GM18867 (cell line): Measurements from ENCODE around the gene PIGR.

ENCODE experiments used
- ATAC-seq: cut with Tn5 transposase; IDR thresholded peaks from one replicate; pipeline ENCODE4 v1.9.1; 2021; ENCODE audit warnings: mild to moderate bottlenecking, moderate library complexity; ENCODE audit not compliant: unreplicated experiment

The PIGR gene

GRCh38 chr1:206911064-206911663 lies 35.1 kb downstream of the PIGR start:
- peak; percentile 38 for ATAC-seq

- no peak for ATAC-seq
These were observed 36.4 kb downstream of the PIGR start for GRCh38 chr1:206909883-206910318.

- ATAC-seq = no peak
These were observed 36.9 kb downstream of the PIGR start for GRCh38 chr1:206909161-206909882.

- ATAC-seq = no peak
These were observed 38.2 kb downstream of the PIGR start for GRCh38 chr1:206908038-206908437.

DNA sequence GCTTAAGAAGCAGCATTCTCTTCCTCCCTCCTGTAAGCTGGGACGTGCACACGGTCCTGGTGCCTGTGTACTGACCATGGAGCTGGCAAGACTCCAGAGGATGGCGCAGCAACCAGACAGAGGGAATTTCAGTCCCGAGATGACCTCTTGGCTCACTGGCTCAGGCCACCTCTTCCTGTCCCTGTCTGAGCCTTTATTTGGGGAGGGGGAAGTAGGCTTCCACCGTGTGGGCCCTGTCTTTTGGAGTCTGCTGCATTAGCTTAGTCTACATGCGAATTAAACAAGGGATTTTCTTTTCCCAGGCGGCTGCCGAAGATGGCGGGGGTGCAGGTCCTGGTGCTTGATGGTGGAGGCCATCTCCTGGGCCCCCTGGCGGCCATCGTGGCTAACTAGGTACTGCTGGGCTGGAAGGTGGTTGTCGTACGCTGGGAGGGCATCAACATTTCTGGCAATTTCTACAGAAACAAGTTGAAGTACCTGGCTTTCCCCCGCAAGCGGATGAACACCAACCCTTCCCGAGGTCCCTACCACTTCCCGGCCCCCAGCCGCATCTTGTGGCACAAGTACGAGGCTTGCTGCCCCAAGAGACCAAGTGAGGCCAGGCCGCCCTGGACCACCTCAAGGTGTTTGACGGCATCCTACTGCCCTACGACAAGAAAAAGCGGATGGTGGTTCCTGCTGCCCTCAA lies 38.8 kb downstream of the PIGR start:
- no peak for ATAC-seq

- ATAC-seq = no peak
These were observed 40.7 kb downstream of the PIGR start for GRCh38 chr1:206905295-206906164.

GRCh38 chr1:206904423-206905142 lies 41.7 kb downstream of the PIGR start:
- no peak for ATAC-seq

DNA sequence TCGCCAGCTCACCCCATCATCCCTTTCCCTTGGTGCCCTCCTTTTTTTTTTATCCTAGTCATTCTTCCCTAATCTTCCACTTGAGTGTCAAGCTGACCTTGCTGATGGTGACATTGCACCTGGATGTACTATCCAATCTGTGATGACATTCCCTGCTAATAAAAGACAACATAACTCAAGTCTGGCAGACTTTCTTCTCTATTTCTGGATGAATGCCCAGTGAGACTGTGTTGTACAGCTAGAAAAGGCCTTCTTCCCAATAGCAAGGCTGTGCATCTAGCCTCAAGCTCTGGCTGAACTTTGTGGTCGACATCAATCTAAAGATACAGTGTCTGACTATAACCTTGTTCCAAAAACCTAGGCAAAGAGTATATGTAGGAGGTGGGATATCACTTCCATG lies 42.6 kb downstream of the PIGR start:
- ATAC-seq = no peak

GRCh38 chr1:206902702-206903101 lies 43.6 kb downstream of the PIGR start:
- no peak for ATAC-seq

GRCh38 chr1:206901944-206902343 lies 44.3 kb downstream of the PIGR start:
- no peak for ATAC-seq

DNA sequence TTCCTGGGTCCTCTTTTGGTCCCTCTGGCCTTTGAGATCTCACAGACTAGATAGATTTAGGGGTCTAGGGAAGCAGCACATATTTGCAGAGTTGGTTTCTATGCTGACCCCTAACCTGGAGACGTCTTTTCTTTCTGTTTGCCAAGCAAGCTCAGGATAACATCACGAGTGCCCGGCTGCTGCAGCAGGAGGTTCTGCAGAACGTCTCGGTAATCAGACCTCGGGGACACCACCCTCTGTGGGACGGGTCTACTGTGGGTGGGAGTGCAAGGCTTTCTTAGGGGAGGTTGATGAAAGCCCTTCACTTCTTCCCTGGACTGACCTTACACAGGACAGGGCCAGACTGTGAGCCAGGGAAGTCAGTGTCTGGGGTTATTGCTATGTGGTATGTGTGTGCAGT lies 46.1 kb downstream of the PIGR start:
- ATAC-seq = no peak

GRCh38 chr1:206899717-206900116 lies 46.5 kb downstream of the PIGR start:
- no peak for ATAC-seq

- ATAC-seq = no peak
These were observed 47.3 kb downstream of the PIGR start for GRCh38 chr1:206898915-206899431.

GRCh38 chr1:206898089-206898914 lies 48.0 kb downstream of the PIGR start:
- ATAC-seq = no peak

- no peak for ATAC-seq
These were observed 49.1 kb downstream of the PIGR start, which contains the start of gene IL24 for GRCh38 chr1:206897175-206897574. Gene IL24 (plus strand): TSS chr1:206897443. CDS start chr1:206897833, 390 bp downstream.

DNA sequence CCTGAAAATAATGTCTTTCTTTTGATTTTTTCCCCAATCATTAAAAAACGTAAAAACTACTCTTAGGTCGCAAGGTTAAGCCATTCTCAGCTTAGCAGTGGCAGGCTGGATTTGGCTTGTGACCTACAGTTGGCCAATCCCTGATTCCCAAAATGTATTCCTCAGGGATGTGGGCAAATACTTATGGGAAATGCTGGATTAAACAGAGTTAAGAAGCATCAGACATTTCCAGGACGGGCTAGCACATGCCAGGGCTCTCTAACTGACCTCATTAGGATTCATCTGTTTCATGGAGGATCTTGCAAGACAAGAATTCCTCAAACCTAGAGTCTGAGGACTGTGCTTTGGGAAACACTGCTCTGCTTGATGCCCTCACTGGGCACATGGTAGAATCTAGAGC lies 50.0 kb downstream of the PIGR start:
- no peak for ATAC-seq

DNA sequence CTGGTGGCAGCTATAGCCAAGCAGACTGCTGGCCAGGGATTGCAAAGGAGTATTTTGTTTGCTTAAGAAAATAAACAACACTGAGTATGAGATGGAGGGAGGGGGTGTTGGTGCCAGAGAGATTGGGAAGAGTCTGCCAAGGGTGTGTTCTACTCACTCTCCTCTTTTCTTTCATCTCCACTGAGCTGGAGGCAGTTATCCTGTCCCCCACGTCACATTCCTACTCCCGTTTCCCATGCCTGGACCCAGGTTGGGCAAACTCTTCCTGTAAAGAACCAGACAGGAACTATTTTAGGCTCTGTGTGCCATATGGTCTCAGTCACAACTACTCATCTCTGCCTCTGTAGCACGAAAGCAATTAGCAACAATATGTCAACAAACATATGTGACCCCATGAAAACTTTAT lies 50.4 kb downstream of the PIGR start:
- no peak for ATAC-seq

GRCh38 chr1:206895325-206895724 lies 50.9 kb downstream of the PIGR start:
- no peak for ATAC-seq

DNA sequence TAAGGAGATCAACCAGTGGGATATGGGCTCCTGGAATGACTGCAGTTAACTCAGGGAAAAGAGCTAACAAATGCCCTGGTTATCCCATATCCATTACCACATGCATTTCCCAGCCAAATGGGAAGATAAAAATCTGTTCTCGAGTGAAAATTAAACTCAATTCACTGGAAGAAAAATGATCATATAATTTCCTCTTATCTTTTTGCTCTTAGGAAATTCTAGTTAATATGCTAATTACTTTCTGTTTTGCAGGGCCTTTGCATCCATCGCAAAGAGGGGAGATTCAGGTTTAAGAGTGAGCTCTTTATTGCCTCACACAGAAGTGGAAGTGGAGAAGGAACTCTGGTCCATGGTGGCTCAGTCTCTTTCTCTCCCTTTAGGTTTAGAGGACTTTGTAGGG lies 52.9 kb downstream of the PIGR start:
- no peak for ATAC-seq
